Globus pallidus (tissue), 1 donor: Measurements from ENCODE around the gene GALNT4.

Experiments used
- DNase-seq: peaks from one replicate; pipeline ENCODE4 v3.0.0-alpha.2; 2015; ENCODE audit warnings: low spot score

Gene GALNT4

GRCh38 chr12:89493670-89494302 is 30.8 kb downstream of the GALNT4 start:
- no peak for DNase-seq

GRCh38 chr12:89492883-89493282 is 31.7 kb downstream of the GALNT4 start:
- no peak for DNase-seq

- DNase-seq: no peak
Measured at GRCh38 chr12:89490922-89491321, 33.7 kb downstream of the GALNT4 start.

- no peak for DNase-seq
Measured at GRCh38 chr12:89486264-89486663, 38.3 kb downstream of the GALNT4 start.

GRCh38 chr12:89484470-89484869 is 40.1 kb downstream of the GALNT4 start:
- DNase-seq: no peak

GRCh38 chr12:89481213-89481914 is 43.2 kb downstream of the GALNT4 start:
- peak; percentile 87 for DNase-seq

- no peak for DNase-seq
Measured at GRCh38 chr12:89479982-89480381, 44.6 kb downstream of the GALNT4 start.

- no peak for DNase-seq
Measured at GRCh38 chr12:89477633-89478279, 46.8 kb downstream of the GALNT4 start.

GRCh38 chr12:89476904-89477595 is 47.5 kb downstream of the GALNT4 start:
- no peak for DNase-seq

- DNase-seq: no peak
Measured at GRCh38 chr12:89476232-89476631, 48.4 kb downstream of the GALNT4 start.

- DNase-seq: no peak
Measured at GRCh38 chr12:89475203-89475990, 49.2 kb downstream of the GALNT4 start.

- no peak for DNase-seq
Measured at GRCh38 chr12:89474615-89475014, 50.0 kb downstream of the GALNT4 start.
